GM18499 (cell line): ENCODE results near the gene PRDM16.

Experiments used
- ATAC-seq: cut with Tn5 transposase; IDR thresholded peaks from one replicate; pipeline ENCODE4 v1.9.1; 2021; ENCODE audit warnings: moderate number of reproducible peaks; ENCODE audit not compliant: insufficient read depth, unreplicated experiment

PRDM16 gene

DNA sequence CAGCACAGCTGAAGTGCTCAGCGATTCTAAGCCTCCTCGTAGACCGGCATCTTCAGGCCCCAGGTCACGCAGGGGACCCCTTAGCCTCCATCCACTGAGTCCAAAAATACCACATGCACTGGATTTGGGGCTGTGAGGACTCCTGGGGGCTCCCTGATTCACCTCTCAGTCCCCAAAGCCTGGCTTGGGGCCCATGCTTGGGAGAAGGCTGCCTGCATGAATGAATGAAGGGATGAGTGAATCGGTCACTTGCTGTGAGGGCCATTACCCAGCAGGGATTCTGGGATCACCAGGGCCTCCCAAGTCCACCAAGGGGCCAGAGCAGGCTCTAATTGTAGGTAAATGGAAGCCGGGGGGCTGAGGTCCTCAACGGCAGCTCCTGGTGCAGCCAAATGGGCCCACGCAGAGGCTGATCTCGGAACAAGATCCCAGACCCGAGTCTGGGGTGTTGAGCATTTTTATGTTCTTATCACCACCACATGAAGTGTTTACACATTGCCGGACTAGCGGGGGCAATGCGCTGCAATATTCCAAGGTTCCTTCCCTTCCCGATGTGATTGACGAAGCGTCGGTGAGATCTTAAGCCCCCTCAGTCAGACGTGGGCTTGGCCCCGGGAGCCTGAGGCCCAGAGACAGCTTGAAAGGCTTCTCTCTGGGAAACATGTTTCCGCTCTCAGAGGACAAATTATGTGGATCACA lies 371.9 kb downstream of the PRDM16 start:
- ATAC-seq: no peak

DNA sequence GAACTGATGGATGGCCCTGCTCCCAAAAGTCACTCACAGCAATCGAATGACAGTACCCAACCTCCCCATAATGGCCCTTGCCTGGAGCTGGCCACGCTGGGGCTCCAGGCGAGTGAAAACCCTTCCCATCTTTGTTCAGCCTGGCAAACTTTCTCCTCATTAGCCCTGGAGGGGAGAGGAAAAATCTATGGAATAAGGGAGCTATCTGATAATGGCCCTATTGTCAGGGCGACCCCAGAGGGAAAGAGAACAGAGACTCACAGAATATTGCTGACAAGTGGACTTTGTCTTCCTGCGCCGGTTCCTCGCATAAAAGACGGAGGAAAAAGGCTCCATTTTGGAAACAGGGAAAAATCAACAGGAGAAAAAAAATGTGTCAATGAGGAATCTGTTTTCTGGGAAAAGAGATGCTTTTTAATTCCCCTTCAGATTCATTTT lies 372.4 kb downstream of the PRDM16 start:
- no peak for ATAC-seq

DNA sequence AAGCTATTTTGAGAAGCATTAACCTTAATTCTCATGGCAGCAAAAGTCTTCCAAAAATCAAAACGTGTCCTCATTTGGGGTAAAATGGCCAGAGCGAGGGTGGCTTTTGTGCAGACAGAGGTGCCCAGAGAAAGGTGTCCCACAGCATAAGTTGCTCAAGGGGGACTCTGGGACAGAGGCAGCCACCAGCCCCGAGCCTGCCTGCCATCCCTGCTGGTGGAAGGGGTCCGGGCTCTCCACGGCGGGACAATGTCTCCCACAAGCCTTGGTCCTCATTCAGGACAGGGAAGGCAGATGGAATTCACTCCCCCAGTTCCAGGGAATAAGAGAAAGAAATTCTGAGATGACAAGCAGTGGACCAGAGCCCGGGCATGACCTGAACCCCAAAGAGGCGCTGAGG lies 372.9 kb downstream of the PRDM16 start:
- no peak for ATAC-seq

- ATAC-seq: no peak
Measured at GRCh38 chr1:3442331-3442730, 373.3 kb downstream of the PRDM16 start.

DNA sequence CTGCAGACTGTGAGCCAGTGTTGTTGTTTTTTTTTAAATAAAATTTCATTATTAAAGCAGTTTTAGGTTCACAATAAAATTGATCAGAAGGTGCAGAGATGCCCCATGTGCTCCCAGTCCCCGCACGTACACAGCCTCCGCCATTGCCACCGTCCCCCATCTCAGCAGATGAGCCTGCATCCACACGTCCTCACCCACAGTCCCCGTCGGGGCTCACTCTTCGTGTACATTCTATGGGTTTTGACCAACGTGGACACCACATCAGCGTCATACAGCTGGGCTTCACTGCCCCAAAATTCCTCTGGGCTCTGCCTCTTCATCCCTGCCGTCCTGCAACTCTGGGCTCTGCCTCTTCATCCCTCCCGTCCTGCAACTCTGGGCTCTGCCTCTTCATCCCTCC lies 373.9 kb downstream of the PRDM16 start:
- ATAC-seq: no peak

DNA sequence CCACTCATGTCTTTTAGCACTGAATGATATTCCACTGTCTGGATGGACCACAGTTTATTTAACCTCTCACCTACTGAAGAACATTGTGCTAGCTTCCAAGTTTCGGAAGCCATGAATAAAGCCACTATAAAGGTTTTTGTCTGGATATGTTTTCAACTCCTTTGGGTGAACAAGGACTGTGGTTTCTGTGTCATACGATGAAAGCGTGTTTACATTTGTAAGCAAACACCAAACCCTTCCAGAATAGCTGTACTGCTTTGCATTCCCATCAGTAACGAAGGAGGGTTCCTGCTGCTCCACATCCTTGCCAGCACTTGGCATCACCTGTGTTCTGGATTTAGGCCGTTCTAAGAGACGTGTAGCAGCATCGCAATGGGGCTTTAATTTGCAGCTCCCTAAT lies 374.8 kb downstream of the PRDM16 start:
- no peak for ATAC-seq

DNA sequence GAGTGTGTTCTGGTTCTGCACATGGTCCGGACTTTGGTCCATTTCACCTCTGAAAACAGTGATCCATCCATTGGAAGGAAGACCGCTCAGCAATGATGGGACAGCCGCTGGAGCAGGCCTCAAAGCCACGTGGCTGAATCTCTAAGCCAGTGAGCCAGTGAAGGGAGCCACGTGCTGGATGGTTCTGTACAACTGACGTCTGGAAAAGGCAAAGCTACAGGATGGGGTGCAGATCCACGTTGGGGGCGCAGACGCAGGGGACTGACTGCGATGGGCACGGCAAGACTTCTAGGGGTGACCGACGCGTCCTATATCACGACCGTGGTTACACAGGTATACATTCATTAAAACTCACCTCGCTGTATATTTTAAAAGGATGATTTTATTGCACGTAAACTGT lies 375.3 kb downstream of the PRDM16 start:
- no peak for ATAC-seq

DNA sequence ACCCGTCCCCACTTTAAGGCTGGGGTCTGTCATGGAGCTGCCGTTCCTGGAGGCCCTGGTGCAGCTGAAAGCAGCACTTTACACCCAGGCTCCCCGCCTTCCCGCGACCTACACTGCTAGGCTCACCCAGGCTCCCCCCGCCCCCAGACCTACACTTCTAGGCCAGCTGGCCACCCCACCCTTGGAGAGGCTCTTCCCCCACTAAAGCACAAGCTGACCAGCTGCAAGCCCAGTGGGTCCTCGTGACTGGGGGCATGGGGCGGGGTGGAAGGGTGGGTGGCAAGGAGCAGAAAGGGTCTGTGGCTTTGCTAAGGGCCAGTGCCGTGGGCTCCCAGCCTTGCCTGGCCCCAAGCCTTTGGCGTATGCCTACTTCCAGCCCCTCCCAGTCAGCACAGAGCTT lies 375.7 kb downstream of the PRDM16 start:
- ATAC-seq: no peak

DNA sequence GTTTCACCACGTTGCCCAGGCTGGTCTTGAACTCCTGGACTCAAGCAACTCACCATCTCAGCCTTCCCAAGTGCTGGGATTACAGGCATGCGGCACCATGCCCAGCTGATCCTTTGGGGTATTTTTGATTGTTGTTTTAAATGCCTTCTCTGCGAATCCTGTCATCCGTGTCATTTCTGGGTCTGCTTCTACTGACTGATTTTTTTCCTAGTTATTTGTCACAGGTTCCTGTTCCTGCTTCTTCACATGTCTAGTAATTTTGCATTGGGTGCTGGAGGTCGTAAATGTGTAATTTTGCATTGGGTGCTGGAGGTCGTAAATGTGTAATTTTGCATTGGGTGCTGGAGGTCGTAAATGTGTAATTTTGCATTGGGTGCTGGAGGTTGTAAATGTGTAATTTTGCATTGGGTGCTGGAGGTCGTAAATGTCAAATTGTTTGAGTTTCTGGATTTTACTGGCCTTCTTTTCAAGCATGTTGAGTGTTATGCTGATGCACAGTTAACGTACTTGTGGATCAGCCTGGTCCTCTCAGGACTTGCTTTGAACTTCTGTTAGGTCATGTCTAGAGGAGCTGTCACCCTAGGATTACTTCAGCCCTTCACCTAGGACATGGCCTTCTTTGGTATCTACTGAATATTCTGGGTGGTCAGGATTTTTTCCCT lies 381.3 kb downstream of the PRDM16 start:
- ATAC-seq: no peak

- ATAC-seq: no peak
Measured at GRCh38 chr1:3450983-3451382, 382.0 kb downstream of the PRDM16 start.

DNA sequence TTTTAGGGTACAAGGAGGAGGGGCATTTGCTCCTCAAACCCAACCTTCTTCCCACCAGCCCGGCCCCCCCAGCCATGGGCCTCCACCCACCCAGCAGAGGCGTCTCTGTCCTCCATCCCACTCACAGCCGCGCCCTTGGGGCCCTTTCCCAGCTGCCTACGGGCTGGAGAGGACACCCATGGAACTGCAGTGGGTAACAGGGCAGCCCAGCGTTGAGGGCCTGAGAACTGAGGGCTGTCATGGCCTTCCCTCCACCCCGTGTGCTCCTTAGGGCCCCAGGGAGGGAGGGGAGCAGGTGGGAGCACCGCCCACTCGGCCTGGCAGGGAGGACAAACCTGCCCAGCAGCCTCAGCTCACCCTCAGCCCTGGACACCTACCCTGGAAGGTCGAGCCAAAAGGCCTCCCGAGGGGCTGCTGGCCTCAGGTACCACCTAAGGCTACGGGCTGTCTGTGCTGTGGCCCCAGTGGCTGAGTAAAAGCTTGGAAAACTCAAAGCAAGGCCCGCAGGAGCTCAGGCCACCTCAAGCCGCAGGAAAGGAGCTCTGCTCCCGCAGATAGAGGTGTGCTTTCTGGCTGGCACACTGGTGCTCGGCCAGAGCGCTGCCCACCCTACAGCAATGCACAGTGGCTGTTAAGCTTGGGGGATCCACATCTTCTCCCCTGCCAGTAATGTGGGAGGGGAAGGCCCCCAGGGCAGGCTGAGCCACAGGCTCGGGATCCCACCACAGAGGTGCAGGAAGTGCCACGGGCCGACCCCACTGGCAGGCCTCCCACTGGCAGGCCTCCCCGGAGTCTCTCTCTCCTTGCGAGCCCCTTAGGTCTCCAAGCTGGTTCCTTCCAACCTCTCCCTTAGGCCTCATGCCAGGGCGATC lies 383.2 kb downstream of the PRDM16 start:
- ATAC-seq: no peak

DNA sequence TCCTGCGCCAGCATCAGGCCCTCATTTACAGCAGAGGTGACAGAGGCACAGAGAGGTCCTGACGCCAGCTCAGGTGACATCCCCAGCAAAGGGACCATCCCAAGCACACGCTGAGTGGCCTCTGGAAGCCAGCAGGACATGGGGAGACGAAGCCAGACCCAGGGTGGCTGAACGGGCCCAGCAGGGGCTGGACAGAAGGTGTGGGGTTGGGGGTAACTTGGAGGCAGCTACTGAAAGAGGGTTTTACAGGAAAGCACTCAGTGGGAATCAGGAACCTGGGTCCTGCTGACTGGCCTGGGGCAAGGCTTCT lies 383.8 kb downstream of the PRDM16 start:
- ATAC-seq: no peak

- no peak for ATAC-seq
Measured at GRCh38 chr1:3453203-3453761, 384.3 kb downstream of the PRDM16 start.

- no peak for ATAC-seq
Measured at GRCh38 chr1:3453891-3454810, 385.1 kb downstream of the PRDM16 start, which contains the start of gene ARHGEF16. Gene ARHGEF16 (plus strand): TSS chr1:3454665. CDS start chr1:3463085, 8,420 bp downstream.

DNA sequence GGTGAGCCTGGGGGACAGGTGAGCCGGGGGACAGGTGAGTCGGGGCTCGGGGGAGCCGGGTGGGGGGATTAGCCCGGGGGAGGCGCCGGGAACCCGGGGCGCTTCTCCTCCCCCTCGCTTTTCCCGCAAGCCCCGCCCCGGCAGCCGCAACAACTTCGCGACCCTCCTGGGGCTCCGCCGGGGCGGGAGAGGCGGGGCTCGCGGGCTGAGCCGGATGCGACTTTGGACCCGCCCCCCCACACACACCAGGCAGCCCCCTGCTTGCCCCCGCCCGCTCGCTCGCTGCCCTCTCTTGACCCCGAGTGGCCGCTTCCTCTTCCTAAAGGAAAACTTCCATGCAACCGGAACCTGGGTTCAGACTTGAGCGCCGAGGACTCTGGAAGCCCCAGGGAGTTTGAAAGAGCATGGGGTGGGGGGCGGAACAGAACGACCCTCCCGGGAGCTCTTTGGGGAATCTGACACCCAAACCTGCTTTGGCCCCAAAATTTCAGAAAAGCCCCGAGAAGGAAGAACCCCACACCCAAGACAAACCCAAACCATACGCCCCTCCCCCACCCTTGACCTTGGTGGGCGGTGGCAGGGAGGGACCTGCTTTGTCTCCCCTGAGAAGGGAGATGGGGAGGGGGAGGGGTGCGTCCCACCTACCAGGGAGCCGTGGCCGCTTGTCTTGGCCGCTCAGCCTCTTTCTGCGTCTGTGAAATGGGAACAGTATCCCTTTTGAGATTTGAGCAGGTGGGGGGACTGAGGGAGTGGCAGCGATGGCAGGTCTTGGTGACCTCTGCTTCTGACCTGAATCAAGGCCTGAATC lies 386.0 kb downstream of the PRDM16 start:
- no peak for ATAC-seq

DNA sequence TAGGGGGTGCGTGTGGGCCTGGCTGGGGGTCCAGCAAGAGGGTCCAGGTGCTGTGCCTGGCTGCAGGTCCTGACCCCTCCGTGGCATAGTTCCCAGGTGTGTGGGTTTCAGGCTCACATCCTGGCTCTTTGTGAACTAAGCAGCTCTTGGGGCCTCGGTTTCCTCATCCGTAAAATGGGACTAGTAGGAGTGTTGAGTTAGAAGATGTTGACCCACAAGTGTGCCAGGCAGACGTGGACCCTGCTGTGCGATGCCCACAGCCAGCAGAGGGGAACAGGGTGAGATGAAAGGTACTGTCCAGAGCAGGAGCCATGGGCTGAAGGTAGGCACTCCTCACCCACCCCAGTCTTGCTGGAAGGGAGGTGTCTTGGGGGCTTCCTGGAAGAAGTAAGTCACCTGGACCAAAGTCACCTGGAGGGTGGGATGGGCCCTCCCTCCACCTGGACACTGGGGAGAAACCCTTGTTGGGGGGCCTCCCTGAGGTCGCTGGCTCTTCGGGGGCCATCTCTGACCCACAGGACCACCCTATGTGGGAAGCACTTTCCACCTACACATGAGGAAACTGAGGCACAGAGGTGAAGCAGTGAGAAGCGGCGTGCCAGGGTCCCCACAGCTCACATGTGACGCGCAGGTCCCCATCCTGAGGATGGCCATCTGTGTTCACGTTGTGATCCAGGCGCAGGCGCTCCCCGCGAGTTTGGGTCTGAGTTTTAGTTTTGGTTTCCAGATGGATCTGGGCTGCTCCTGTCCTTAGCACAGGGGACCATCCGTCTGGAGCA lies 386.9 kb downstream of the PRDM16 start:
- ATAC-seq: no peak

DNA sequence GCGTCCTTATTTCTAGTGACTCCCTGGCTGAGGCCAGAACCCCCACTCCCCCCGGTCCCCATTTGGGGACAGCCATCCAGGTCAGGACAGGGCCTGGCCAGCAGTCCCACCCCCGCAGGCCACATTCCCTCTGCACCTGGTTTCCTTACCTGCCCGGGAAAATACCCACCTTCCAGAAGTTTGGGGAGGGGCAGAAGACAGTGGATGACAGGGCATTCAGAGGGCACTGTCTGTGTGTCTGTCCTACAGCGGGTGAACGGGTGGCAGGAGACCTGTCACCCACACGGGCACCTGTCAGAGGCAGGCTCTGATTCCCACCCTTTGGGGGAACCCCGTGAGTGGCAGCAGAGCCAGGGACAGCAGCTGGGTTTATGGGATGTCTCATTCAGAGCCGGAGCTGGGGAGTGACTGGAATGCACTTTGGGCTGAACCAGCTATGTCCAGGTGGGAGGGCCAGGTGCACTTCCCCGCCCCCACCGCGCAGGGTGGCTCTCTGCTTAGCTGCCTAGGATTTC lies 387.5 kb downstream of the PRDM16 start:
- no peak for ATAC-seq
